Measurements from ENCODE around the gene MEIOSIN.

GRCh38 chr19:45710356-45711130, 22.7 kb upstream of the MEIOSIN start:
- no peak for TF ChIP-seq EZH2 (IDR thresholded peaks at IDR 0.05; ENCODE audit: insufficient read depth, poor library complexity, severe bottlenecking)
- TF ChIP-seq EZH2phosphoT487 (IDR thresholded peaks at IDR 0.05; ENCODE audit: insufficient read depth, low read depth), result no peak
